Measurements from ENCODE around the gene MOB2.
"Not testable (repeated sequence)": the region's sequence is repeated elsewhere in the genome, so short reads cannot be mapped to it uniquely, and the experiment has no call there.

Gene MOB2

GRCh38 chr11:1517117-1518005 is 30.8 kb upstream of the MOB2 start:
- DNase-seq = no peak

GRCh38 chr11:1516273-1517067 is 29.9 kb upstream of the MOB2 start:
- no peak for DNase-seq

GRCh38 chr11:1515082-1516060 is 28.8 kb upstream of the MOB2 start:
- peak in 1 of 2 experiments; percentile 8 for DNase-seq

- no peak for DNase-seq
These were observed 27.9 kb upstream of the MOB2 start for GRCh38 chr11:1514336-1515061.

- no peak for DNase-seq
These were observed 27.0 kb upstream of the MOB2 start for GRCh38 chr11:1513326-1514296.

- DNase-seq = not testable (repeated sequence)
These were observed 26.1 kb upstream of the MOB2 start for GRCh38 chr11:1512531-1513258.

- no peak for DNase-seq
These were observed 25.4 kb upstream of the MOB2 start for GRCh38 chr11:1511937-1512496.

GRCh38 chr11:1510928-1511327 is 24.3 kb upstream of the MOB2 start:
- DNase-seq = no peak

- not testable (repeated sequence) for DNase-seq
These were observed 23.8 kb upstream of the MOB2 start for GRCh38 chr11:1510351-1510750.

- DNase-seq = no peak
These were observed 23.2 kb upstream of the MOB2 start for GRCh38 chr11:1509626-1510255.

GRCh38 chr11:1508986-1509385 is 22.4 kb upstream of the MOB2 start:
- no peak for DNase-seq

GRCh38 chr11:1508491-1508891 is 21.9 kb upstream of the MOB2 start:
- DNase-seq = no peak

GRCh38 chr11:1507381-1508140 is 21.0 kb upstream of the MOB2 start:
- DNase-seq = no peak

- no peak for DNase-seq
These were observed 20.4 kb upstream of the MOB2 start for GRCh38 chr11:1506981-1507380.

- DNase-seq = no peak
These were observed 18.9 kb upstream of the MOB2 start for GRCh38 chr11:1505480-1505879.

GRCh38 chr11:1504581-1505290 is 18.2 kb upstream of the MOB2 start:
- DNase-seq = no peak

GRCh38 chr11:1504138-1504537 is 17.6 kb upstream of the MOB2 start:
- DNase-seq = no peak

GRCh38 chr11:1503708-1504104 is 17.1 kb upstream of the MOB2 start:
- no peak for DNase-seq

Data from SW 1271 (cell line).